Stomach (tissue), 9 donors: Measurements from ENCODE around the gene S1PR2. TPM values are rescaled to one million over a fixed set of nuclear protein-coding genes. Genes with fewer than 3 reads are reported as not detected.

ENCODE experiments used
- DNase-seq, 2 donors: peaks; one replicate each; pipeline versions ENCODE4 v3.0.0 to v3.0.0-alpha.2; 2013 to 2019
- H3K27ac ChIP-seq, 5 donors: fragments of 200-600 bp in 4 of 5; sonication (generic) in 4 of 5; one replicate each; pipeline ENCODE4 v1.5.1; 2013 to 2019; ENCODE audit warnings: mild to moderate bottlenecking in 1 of 5, moderate library complexity in 1 of 5
- H3K27me3 ChIP-seq, 3 donors: fragments of 200-600 bp; sonication (generic); one replicate each; pipeline ENCODE4 v1.5.1; 2017 to 2019; ENCODE audit warnings: mixed run types in 1 of 3
- H3K36me3 ChIP-seq, 4 donors: fragments of 200-600 bp; sonication (generic); 1 replicate in 3 of 4; 2 replicates in 1 of 4; pipeline ENCODE4 v1.5.1; 2016 to 2019
- H3K4me1 ChIP-seq, 4 donors: fragments of 200-600 bp; sonication (generic); one replicate each; pipeline ENCODE4 v1.5.1; 2016 to 2019
- H3K4me3 ChIP-seq, 4 donors: fragments of 200-600 bp; sonication (generic) in 3 of 4; one replicate each; pipeline ENCODE4 v1.5.1; 2016 to 2019; ENCODE audit warnings: mild to moderate bottlenecking in 1 of 4
- H3K9me3 ChIP-seq, 4 donors: fragments of 200-600 bp; sonication (generic); one replicate each; pipeline ENCODE4 v1.5.1; 2016 to 2019
- CTCF ChIP-seq, 7 experiments: fragments of 450-650 bp in 4 of 7; fragments of 200-600 bp in 3 of 7; sonication (generic) in 3 of 7; IDR thresholded peaks; one replicate each; pipeline ENCODE4 v1.5.1; 2016 to 2019; ENCODE audit warnings: antibody characterized with exemption in 7 of 7, control low read depth in 2 of 7, mild to moderate bottlenecking in 1 of 7
- EP300 ChIP-seq: sonication (generic); formaldehyde crosslinking; IDR thresholded peaks from one replicate; pipeline ENCODE4 v1.6.1; 2017; ENCODE audit warnings: antibody characterized with exemption
- POLR2A ChIP-seq, 4 donors: fragments of 450-650 bp; IDR thresholded peaks; one replicate each; pipeline ENCODE4 v1.6.1; 2016; ENCODE audit warnings: antibody characterized with exemption in 4 of 4, control low read depth in 2 of 4, mild to moderate bottlenecking in 1 of 4, moderate library complexity in 1 of 4
- POLR2AphosphoS5 ChIP-seq, 3 donors: sonication (generic); formaldehyde crosslinking; IDR thresholded peaks; one replicate each; pipeline ENCODE4 v1.6.1; 2016; ENCODE audit warnings: antibody characterized with exemption in 3 of 3
- WGBS, 5 donors: extraction: QIAGEN DNeasy Blood & Tissue Kit in 3 of 5; methylation state at CpG; one replicate each; pipeline versions ENCODE4 v1.1.5 to v1.1.7; 2013 to 2018; 5-methylcytosine and 5-hydroxymethylcytosine counted together
- intact Hi-C: fragments of 100-400 bp; cut with DNase I; formaldehyde crosslinking; loops from one replicate; pipeline ENCODE4 v1.15.1; 2023; ENCODE audit warnings: low total_unique reads
- polyA plus RNA-seq, 3 donors: library from polyadenylated mRNA; stranded (reverse); fragments of 200-250 nt; gene quantifications; one replicate each; pipeline ENCODE4 v1.2.3, GENCODE V29; 2013
- total RNA-seq, 5 donors: library from RNA; depleted of rRNA; stranded (reverse); fragments of >200 nt; gene quantifications; one replicate each; pipeline versions ENCODE4 v1.1.0 to v1.2.3, GENCODE V29; 2014 to 2016
- donor health status: healthy with polysubstance abuse.
- donor health status: Bipolar disorder and iron deficiency.
- donor health status: healthy.

The S1PR2 gene
- total and polyA plus RNA-seq, 8 donors, result 0.29 to 11.7 (median 2.7) TPM; not detected in 1

DNA sequence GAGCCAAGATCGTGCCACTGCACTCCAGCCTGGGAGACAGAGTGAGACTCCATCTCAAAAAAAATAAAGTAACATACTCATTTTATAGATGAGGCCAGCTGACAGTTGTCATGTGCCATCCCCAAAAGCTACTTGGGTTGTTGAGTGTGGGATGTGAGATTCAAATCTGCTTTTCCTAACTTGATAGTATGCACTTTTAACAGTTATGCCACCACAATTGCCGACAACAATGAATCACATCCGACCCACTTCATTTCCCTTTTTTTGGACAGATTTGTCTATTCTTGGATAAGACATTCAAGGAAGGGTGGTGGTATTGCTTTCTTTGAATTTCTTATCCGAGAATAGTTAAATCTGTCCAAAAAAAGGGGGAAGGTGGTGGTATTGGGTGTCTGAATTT, 20.1 kb downstream of the S1PR2 start:
- Histone ChIP-seq H3K9me3 (peaks cover 0 to 6% (median 3%) of the 10 kb centered on the region in 4 donors), H3K36me3 (no peaks in the 10 kb centered on the region), H3K4me1 (no peaks in the 10 kb centered on the region), H3K27ac (no peak overlapping the region), H3K4me3 (no peak overlapping the region), H3K27me3 (no peaks in the 10 kb centered on the region)
- 77 to 92% (median 82%) methylated on average over 4 of the region's 4 CpGs for WGBS, 5 donors
- no peak for DNase-seq
- intact Hi-C loops, result no loop called here
- no peak for TF ChIP-seq CTCF (IDR thresholded peaks at IDR 0.05)
- no peak for TF ChIP-seq EP300
- no peak for TF ChIP-seq POLR2AphosphoS5 (IDR thresholded peaks at IDR 0.05)
- TF ChIP-seq POLR2A (IDR thresholded peaks at IDR 0.05), result no peak

GRCh38 chr19:10209315-10209714, 21.8 kb downstream of the S1PR2 start:
- intact Hi-C loops, result no loop called here
- H3K36me3 ChIP-seq, result no peaks in the 10 kb centered on the region
- H3K4me1 ChIP-seq, result no peaks in the 10 kb centered on the region
- peaks cover 0 to 6% (median 3%) of the 10 kb centered on the region in 4 donors for H3K9me3 ChIP-seq
- 56 to 63% (median 58%) methylated on average over 4 of the region's 4 CpGs for WGBS, 5 donors
- no peaks in the 10 kb centered on the region for H3K27me3 ChIP-seq
- no peak for DNase-seq
- TF ChIP-seq POLR2AphosphoS5 (IDR thresholded peaks at IDR 0.05), result no peak
- TF ChIP-seq CTCF (IDR thresholded peaks at IDR 0.05), result no peak
- TF ChIP-seq EP300, result no peak
- no peak overlapping the region for H3K4me3 ChIP-seq
- no peak overlapping the region for H3K27ac ChIP-seq

DNA sequence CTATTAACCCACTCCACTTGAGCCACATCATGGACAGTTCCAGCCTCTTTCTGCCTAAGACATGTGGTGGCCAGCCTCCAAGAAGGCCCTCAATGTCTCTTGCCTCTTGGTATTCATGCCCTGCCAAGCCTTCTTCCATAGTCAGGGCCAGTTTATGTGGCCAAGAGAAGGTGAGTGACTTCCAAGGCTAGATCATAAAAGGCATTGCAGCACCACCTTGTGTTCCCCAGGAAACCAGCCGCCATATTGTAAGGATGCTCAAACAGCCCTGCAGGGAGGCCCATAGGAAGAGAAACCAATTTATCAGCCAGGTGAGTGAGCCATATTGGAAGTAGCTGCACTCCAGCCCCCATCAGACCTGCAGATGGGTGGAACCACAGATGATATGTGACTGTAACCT, 24.1 kb downstream of the S1PR2 start:
- Histone ChIP-seq H3K27ac (no peak overlapping the region), H3K4me1 (no peaks in the 10 kb centered on the region), H3K4me3 (no peak overlapping the region), H3K27me3 (no peaks in the 10 kb centered on the region), H3K36me3 (no peaks in the 10 kb centered on the region), H3K9me3 (peaks cover 0 to 6% (median 3%) of the 10 kb centered on the region in 4 donors)
- intact Hi-C loops, result no loop called here
- DNase-seq, result no peak
- 82 to 100% (median 96%) methylated on average over 1 of the region's 1 CpG for WGBS, 5 donors
- TF ChIP-seq POLR2A (IDR thresholded peaks at IDR 0.05) (no peak), POLR2AphosphoS5 (IDR thresholded peaks at IDR 0.05) (no peak), CTCF (IDR thresholded peaks at IDR 0.05) (no peak), EP300 (no peak)

DNA sequence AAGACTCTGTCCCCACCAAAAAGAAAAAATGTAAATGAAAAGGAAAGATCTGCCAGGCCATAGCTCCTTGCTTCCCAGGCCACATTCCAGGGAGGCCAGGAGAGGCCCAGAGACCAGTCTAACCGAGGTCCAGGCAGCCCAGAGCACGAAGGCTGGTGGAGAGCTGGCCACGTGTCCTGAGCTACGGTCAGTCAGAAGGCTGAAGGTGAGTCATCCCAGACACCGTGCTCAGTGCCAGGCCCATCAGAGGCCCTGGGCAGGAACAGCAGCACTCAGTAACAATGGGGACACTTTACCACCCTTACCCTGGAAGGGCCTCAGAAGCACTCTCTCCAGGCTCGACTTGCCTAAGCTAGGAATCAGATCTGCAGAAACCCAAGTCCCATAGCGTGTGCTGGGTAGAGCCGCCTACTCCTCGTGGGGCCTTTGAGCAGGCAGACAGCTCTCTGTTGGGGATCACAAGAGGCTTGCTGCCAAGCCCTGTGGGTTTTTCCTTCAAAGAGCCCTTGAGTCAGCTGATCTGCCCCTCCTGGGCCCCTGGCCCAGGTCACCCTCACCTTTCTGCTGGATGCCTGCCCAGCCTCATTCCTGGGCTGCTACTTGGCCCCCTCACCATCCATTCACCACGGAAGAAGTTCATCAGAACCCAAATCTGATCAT, 24.8 kb downstream of the S1PR2 start:
- no peak for TF ChIP-seq EP300
- TF ChIP-seq POLR2AphosphoS5 (IDR thresholded peaks at IDR 0.05), result no peak
- no peak for TF ChIP-seq POLR2A (IDR thresholded peaks at IDR 0.05)
- TF ChIP-seq CTCF (IDR thresholded peaks at IDR 0.05), result no peak
- Histone ChIP-seq H3K4me1 (no peaks in the 10 kb centered on the region), H3K9me3 (peaks cover 0 to 6% (median 3%) of the 10 kb centered on the region in 4 donors), H3K4me3 (no peak overlapping the region), H3K36me3 (no peaks in the 10 kb centered on the region), H3K27me3 (no peaks in the 10 kb centered on the region), H3K27ac (no peak overlapping the region)
- intact Hi-C loops, result no loop called here
- DNase-seq, result no peak
- WGBS, 5 donors, result 67 to 83% (median 80%) methylated on average over 9 to 10 of the region's 10 CpGs
